Heart left ventricle (tissue), 16 donors: ENCODE results near the gene GATAD1. TPM values are rescaled to one million over a fixed set of nuclear protein-coding genes. Genes with fewer than 3 reads are reported as not detected.
"Not testable (repeated sequence)": the region's sequence is repeated elsewhere in the genome, so short reads cannot be mapped to it uniquely, and the experiment has no call there.

ENCODE experiments used
- ATAC-seq, 4 donors: fragments of 200-7000 bp; cut with Tn5 transposase; one replicate each; pipeline ENCODE4 v1.9.1; 2020 to 2022; ENCODE audit warnings: moderate library complexity in 4 of 4, mild to moderate bottlenecking in 3 of 4, moderate number of reproducible peaks in 1 of 4
- DNase-seq, 5 donors: peaks; one replicate each; pipeline ENCODE4 v3.0.0-alpha.2; 2020
- H3K27ac ChIP-seq, 12 donors: fragments of 200-600 bp; sonication (generic) in 4 of 12; one replicate each; pipeline versions ENCODE4 v1.5.0 to v1.8.0; 2016 to 2022; ENCODE audit warnings: mild to moderate bottlenecking in 2 of 12
- H3K27me3 ChIP-seq, 9 donors: fragments of 200-600 bp; sonication (generic) in 2 of 9; one replicate each; pipeline versions ENCODE4 v1.5.1 to v1.8.0; 2016 to 2022; ENCODE audit warnings: mild to moderate bottlenecking in 3 of 9
- H3K36me3 ChIP-seq, 9 donors: fragments of 200-600 bp; sonication (generic) in 2 of 9; one replicate each; pipeline versions ENCODE4 v1.5.0 to v1.8.0; 2018 to 2022; ENCODE audit warnings: mild to moderate bottlenecking in 2 of 9
- H3K4me1 ChIP-seq, 12 donors: fragments of 200-600 bp; sonication (generic) in 4 of 12; one replicate each; pipeline versions ENCODE4 v1.5.0 to v1.8.0; 2016 to 2022; ENCODE audit warnings: mild to moderate bottlenecking in 3 of 12
- H3K4me3 ChIP-seq, 12 donors: fragments of 200-600 bp; sonication (generic) in 4 of 12; one replicate each; pipeline versions ENCODE4 v1.5.0 to v1.8.0; 2017 to 2022; ENCODE audit warnings: mild to moderate bottlenecking in 9 of 12, moderate library complexity in 4 of 12
- H3K9me3 ChIP-seq, 12 donors: fragments of 200-600 bp; sonication (generic) in 4 of 12; one replicate each; pipeline versions ENCODE4 v1.5.0 to v1.8.0; 2016 to 2022; ENCODE audit warnings: mild to moderate bottlenecking in 1 of 12
- CTCF ChIP-seq, 12 donors: fragments of 200-600 bp; sonication (generic) in 4 of 12; IDR thresholded peaks; one replicate each; pipeline versions ENCODE4 v1.5.0 to v1.8.0; 2018 to 2022; ENCODE audit warnings: antibody characterized with exemption in 12 of 12, mild to moderate bottlenecking in 5 of 12
- POLR2A ChIP-seq, 2 donors: fragments of 450-650 bp; IDR thresholded peaks; one replicate each; pipeline ENCODE4 v1.6.1; 2017; ENCODE audit warnings: antibody characterized with exemption in 2 of 2, mild to moderate bottlenecking in 2 of 2, moderate library complexity in 2 of 2
- WGBS, 4 donors: extraction: QIAGEN DNeasy Blood & Tissue Kit in 2 of 4; methylation state at CpG; one replicate each; pipeline versions ENCODE4 v1.1.5 to v1.1.7; 2013 to 2018; 5-methylcytosine and 5-hydroxymethylcytosine counted together
- intact Hi-C, 10 donors: fragments of 100-400 bp; cut with DNase I; formaldehyde crosslinking; loops; one replicate each; pipeline versions ENCODE4 v1.11.1 to v1.14.2; 2022
- polyA plus RNA-seq, 2 donors: library from polyadenylated mRNA; stranded (reverse); fragments of 200-250 nt; gene quantifications; one replicate each; pipeline ENCODE4 v1.2.3, GENCODE V29; 2013
- total RNA-seq, 9 donors: library from RNA; depleted of rRNA in 2 of 9; stranded (reverse); fragments of >200 nt in 2 of 9; fragmentation: NEBNext Ultra II Directional in 3 of 9; extraction: Animal tissue kit (Norgen Biotek cat#: 25700) in 3 of 9; gene quantifications; one replicate each; pipeline versions ENCODE4 v1.1.0 to v1.2.4, GENCODE V29; 2016 to 2023
- donor health status: ischemic (EF 13 %, LVEDD 7.1; RV severe dilation, severe dysfunction).
- donor health status: healthy with polysubstance abuse.
- donor health status: DM: no; HTN: yes; CAD: no.
- donor health status: DM: no; HTN: no; CAD: no.
- donor health status: ischemic (EF 25% LVEDD 6.9; RV normal size, moderate dysfunction).
- donor health status: ischemic (EF 25% LVEDD 5.7; RV mildly dilated, moderate dysfunction).
- donor health status: healthy.
- donor health status: DM: yes; HTN: yes; CAD: no.
- donor health status: ischemic (EF 35%, LVEDD 5.7; RV mildly dilated, moderate dysfunction).
- donor health status: nonischemic (EF 11% LVEDD 7.7; RV severe dilation, severe dysfunction).
- donor health status: DM: yes; HTN: yes; CAD: no.
- donor health status: PGD.
- donor health status: ischemic (EF 29% LVEDD 5.4; RV normal size, mild dysfunction).
- donor health status: nonischemic (EF 23%, LVEDD 6.1; RV moderate dilation, normal function).

The GATAD1 gene
- total and polyA plus RNA-seq, 11 donors = 8.5 to 20.5 (median 13.8) TPM

- Histone ChIP-seq H3K4me1 (no peaks in the 10 kb centered on the region), H3K36me3 (peaks cover 0 to 58% (median 36%) of the 10 kb centered on the region in 9 donors), H3K4me3 (no peak overlapping the region), H3K9me3 (no peaks in the 10 kb centered on the region), H3K27ac (no peak overlapping the region), H3K27me3 (no peaks in the 10 kb centered on the region)
- DNase-seq (no peak), ATAC-seq (no peak)
- WGBS, 4 donors = 73 to 90% (median 85%) methylated on average over 2 of the region's 2 CpGs
- intact Hi-C loops = no loop called here
- no peak for TF ChIP-seq CTCF (IDR thresholded peaks at IDR 0.05)
- no peak for TF ChIP-seq POLR2A (IDR thresholded peaks at IDR 0.05)
Measured at GRCh38 chr7:92466682-92467081, 19.4 kb downstream of the GATAD1 start.

DNA sequence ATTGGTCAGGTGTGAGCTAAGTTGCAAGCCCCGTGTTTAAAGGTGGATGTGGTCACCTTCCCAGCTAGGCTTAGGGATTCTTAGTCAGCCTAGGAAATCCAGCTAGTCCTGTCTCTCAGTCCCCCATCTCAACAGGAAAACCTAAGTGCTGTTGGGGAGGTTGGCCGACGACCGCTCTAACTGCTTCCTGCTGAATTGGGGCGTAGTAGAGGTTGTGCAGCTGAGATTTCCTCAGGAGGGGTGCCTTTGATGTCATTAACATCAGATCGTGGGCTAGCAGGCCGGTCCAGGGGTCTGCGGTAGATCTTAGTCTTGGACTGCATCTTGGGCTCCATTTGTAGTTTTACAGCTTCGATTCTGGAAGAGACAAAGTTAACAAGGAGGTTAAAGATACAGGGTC lies 21.3 kb downstream of the GATAD1 start:
- ATAC-seq, H3K4me3 ChIP-seq, intact Hi-C loops, H3K27ac ChIP-seq, H3K9me3 ChIP-seq, DNase-seq, H3K4me1 ChIP-seq, H3K27me3 ChIP-seq: not testable (repeated sequence)
- WGBS, 4 donors = 96 to 98% (median 97%) methylated on average over 7 to 9 of the region's 9 CpGs
- H3K36me3 ChIP-seq = peaks cover 0 to 58% (median 25%) of the 10 kb centered on the region in 9 donors

GRCh38 chr7:92473989-92474388 lies 26.7 kb downstream of the GATAD1 start:
- 88 to 91% (median 89%) methylated on average over 10 of the region's 10 CpGs for WGBS, 4 donors
- H3K27ac ChIP-seq = not testable (repeated sequence)
- H3K36me3 ChIP-seq = peaks cover 0 to 45% (median 20%) of the 10 kb centered on the region in 9 donors

GRCh38 chr7:92475261-92475770 lies 28.0 kb downstream of the GATAD1 start:
- intact Hi-C loops, H3K4me3 ChIP-seq, H3K9me3 ChIP-seq, H3K27ac ChIP-seq, ATAC-seq, H3K27me3 ChIP-seq, DNase-seq, H3K4me1 ChIP-seq: not testable (repeated sequence)
- peaks cover 0 to 45% (median 20%) of the 10 kb centered on the region in 9 donors for H3K36me3 ChIP-seq
- 91 to 95% (median 93%) methylated on average over 12 of the region's 12 CpGs for WGBS, 4 donors

More at GRCh38 chr7:92473989-92474388, 26.7 kb downstream of the GATAD1 start:
- DNase-seq, H3K4me1 ChIP-seq, intact Hi-C loops, H3K4me3 ChIP-seq, ATAC-seq, H3K27me3 ChIP-seq, H3K9me3 ChIP-seq: not testable (repeated sequence)

GRCh38 chr7:92475851-92476590 lies 28.7 kb downstream of the GATAD1 start:
- WGBS, 4 donors = 93 to 96% (median 95%) methylated on average over 11 of the region's 11 CpGs
- ATAC-seq = not testable (repeated sequence)

DNA sequence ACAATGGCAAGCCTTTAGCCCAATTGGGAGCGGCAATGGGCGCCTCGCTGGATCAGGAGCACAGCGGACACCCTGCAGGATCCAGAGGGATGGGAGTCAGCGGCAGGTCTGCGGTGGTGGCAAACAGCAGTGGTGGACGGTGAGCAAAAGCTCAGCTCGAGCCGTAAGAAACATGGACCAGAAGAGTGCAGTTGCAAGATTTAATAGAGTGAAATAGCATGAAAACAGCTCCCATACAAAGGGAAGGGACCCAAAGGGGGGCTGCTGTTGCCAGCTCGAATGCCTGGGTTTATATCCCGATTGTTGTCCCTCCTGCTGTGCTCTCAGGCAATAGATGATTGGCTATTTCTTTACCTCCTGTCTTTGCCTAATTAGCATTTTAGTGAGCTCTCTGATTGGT lies 30.4 kb downstream of the GATAD1 start, which contains the start of gene ERVW-1:
Gene ERVW-1, minus strand, starts transcription at position 266 of the 400 bp plus-strand sequence. CDS start 7,565 bp downstream, outside the sequence.
- H3K4me3 ChIP-seq, H3K4me1 ChIP-seq, H3K9me3 ChIP-seq, H3K27ac ChIP-seq, intact Hi-C loops, ATAC-seq, H3K27me3 ChIP-seq, DNase-seq: not testable (repeated sequence)
- 93 to 95% (median 94%) methylated on average over 11 of the region's 11 CpGs for WGBS, 4 donors
- peaks cover 0 to 31% (median 18%) of the 10 kb centered on the region in 9 donors for H3K36me3 ChIP-seq

More at GRCh38 chr7:92475851-92476590, 28.7 kb downstream of the GATAD1 start:
- DNase-seq, H3K4me3 ChIP-seq, H3K4me1 ChIP-seq, intact Hi-C loops, H3K27me3 ChIP-seq, H3K9me3 ChIP-seq, H3K27ac ChIP-seq: not testable (repeated sequence)
- peaks cover 0 to 45% (median 20%) of the 10 kb centered on the region in 9 donors for H3K36me3 ChIP-seq
